HK-2 (cell line): ENCODE results near the gene ANKS3.

Experiments used
- DNase-seq: peaks from one replicate; pipeline ENCODE4 v3.0.0-alpha.2; 2018; ENCODE audit not compliant: unreplicated experiment

ANKS3 gene

DNA sequence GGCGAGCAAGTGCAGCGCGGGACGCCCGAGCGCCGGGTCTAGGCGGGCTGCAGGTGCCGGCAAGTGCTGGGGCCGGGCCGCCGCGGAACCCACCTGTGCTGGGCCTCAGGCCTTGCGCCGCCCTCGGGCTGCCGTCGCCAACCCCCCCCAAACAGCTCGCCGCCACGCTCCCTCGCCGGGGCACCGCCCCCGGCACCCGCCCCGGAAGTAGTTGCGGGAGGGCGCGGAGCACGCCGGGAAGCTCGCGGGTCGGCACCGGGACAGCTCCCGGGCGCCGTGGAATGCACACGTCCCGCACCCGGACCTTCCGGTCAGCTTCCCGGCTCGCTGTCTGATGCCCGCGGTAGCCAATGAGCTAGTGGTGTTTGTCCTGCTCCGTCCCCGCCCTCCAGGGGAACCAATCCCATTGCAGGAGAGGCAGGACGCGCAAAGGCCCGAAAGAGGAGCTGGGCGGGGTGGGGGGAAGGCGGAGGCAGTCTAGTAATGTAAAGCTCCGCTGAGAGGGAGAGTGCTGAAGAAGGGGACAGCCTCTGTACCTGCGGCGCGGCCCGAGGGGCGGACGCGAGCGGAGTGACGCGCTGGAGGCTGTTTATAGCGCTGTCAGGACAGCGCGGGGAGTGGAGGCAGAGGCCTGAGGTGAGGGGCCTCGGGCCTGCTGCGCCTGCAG lies at the start of gene ANKS3, which contains the start of gene DNAAF8:
ANKS3 (minus strand) TSS at position 209 of the 667 bp plus-strand sequence. CDS start 4,122 bp downstream, outside the sequence.
DNAAF8 (plus strand) TSS at position 475 of the 667 bp plus-strand sequence. CDS start 1,978 bp downstream, outside the sequence.
- DNase-seq = peak; percentile 90

GRCh38 chr16:4783251-4783950 lies 49.3 kb upstream of the ANKS3 start:
- DNase-seq = no peak

DNA sequence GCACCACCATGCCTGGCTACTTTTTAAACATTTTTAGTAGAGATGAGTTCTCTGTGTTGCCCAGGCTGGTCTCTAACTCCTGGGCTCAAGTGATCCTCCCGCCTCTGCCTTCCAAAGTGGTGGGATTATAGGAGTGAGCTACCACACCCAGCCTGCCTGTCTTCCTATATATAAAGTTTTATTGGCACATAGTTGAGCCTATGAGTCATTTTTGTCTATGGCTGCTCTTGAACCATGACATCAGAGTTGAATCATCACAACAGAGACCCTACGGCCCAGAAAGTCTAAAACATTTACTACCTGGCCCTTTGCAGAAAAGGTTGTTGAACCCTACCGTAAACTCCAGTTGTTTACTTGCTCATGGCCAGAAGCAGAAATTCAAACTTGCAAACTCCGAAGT lies 46.2 kb upstream of the ANKS3 start:
- no peak for DNase-seq

DNA sequence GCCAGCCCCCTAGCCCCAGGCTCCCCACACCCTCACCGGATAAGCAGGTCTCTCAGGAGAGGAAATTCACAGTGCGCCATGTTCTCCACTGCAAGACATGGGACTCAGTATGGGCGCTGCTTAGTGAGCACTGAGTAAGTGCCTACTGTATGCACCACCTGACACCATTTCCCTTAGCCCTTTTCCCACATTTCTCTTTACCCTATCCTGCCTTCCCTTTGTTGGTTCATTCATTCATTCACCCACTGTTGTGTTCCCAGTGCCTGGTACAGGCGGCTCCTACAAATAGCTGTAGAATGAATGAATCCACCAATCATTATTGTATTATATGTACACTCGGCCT lies 44.0 kb upstream of the ANKS3 start:
- no peak for DNase-seq

- DNase-seq = no peak
These were observed 43.4 kb upstream of the ANKS3 start for GRCh38 chr16:4777339-4778049.

DNA sequence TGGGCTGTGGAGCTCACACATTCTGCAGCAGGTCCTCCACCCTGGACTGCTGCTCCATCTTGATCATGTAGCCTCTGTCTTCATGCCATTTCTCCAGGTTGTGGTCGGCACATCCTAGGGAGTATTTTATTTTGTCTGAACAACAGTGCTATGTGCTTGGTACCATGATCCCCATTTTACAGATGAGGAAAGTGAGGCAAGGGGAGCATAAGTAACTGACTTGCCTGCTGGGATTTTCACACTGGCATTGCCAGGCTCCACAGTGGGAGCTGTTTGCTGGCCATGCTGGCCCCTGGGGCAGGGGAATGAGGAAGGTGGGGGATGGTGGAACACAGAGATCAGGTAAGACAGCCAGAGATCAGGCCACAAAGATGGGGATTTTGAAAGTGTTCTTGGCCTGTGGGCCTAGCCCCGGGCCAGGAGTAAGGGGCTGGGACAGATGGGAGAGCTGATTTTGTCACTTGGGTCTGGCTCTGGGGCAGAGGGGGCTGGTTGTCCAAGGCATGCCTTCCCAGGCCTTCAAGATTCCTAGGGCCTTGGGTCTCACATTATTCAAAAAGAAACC lies 42.2 kb upstream of the ANKS3 start:
- DNase-seq = no peak

GRCh38 chr16:4775005-4775404 lies 40.9 kb upstream of the ANKS3 start:
- no peak for DNase-seq

DNA sequence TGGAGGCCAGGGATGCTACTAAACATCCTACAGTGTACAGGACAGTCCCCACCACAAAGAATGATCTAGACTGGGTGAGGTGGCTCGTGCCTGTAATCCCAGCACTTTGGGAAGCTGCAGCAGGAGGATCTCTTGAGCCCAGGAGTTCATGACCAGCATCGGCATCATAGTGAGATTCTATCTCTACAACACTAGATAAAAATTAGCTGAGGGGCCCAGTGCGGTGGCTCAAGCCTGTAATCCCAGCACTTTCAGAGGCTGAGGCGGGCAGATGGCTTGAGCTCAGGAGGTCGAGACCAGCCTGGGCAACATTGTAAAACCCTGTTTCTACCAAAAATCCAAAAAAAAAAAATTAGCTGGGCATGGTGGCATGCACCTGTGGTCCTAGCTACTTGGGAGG lies 38.3 kb upstream of the ANKS3 start:
- DNase-seq = no peak

GRCh38 chr16:4771646-4772045 lies 37.6 kb upstream of the ANKS3 start:
- no peak for DNase-seq

GRCh38 chr16:4769306-4769638 lies 35.2 kb upstream of the ANKS3 start:
- no peak for DNase-seq

GRCh38 chr16:4768549-4769305 lies 34.7 kb upstream of the ANKS3 start:
- peak; percentile 76 for DNase-seq

DNA sequence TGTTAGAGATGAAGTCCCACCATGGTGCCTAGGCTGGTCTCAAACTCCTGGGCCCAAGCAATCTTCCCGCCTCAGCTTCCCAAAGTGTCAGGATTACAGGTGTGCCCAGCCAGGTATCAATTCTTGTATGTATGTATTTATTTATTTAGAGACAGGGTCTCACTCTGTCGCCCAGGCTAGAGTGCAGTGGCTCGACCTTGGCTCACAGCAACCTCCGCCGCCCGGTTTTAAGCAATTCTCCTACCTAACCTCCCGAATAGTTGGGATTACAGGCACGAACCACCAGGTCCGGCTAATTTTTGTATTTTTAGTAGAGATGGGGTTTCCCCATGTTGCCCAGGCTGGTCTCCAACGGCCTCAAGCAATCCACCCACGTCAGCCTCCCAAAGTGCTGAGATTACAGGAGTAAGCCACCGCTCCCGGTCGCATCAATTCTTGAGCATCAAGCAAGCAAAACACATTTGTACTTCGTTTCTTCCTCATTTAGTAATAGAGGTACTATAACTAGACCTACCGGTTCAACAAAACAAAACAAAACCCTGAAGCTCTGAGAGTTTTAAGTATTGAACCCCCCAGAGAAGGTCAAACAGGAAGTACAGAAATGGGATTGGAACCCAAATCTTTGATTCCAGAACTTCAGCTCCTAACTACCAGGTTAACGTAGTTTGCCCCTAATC lies 33.9 kb upstream of the ANKS3 start:
- no peak for DNase-seq

DNA sequence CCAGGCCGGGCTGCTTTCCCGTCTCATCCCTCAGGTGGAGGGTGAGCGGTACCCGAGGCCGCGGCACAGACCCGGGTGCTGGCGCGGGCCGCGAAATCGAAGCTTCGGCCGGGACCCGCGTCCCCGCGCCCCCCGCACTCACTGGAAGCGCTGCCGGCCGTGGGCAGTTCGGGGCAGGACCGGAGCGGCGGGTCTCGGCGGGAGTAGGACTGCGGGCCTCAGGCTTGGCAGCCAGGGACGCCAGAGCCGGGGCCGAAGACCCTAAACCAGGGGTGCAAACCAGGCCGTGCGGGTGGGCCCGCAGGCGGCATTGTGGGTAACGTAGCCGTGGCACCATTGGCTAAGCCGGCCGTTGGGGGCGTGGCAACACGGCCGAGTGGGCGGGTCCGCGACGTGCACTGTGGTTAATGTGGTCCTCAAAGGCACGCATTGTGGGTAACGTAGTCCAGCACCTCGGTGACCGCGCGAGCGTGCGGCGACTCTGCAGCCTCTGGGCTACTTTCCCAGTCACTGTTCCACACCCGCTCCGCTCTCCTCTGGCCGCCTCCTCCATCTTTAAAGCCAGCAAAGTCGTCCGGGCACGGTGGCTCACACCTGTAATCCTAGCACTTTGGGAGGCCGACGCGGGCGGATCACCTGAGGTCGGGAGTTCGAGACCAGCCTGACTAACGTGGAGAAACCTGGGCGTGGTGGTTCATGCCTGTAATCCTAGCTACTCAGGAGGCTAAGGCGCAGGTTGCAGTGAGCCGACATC lies 33.0 kb upstream of the ANKS3 start, which contains the start of gene ZNF500:
ZNF500 (minus strand) TSS at position 288 of the 754 bp plus-strand sequence. CDS start 1,184 bp downstream, outside the sequence.
- DNase-seq = peak; percentile 91

- no peak for DNase-seq
These were observed 31.7 kb upstream of the ANKS3 start for GRCh38 chr16:4765511-4766474.

DNA sequence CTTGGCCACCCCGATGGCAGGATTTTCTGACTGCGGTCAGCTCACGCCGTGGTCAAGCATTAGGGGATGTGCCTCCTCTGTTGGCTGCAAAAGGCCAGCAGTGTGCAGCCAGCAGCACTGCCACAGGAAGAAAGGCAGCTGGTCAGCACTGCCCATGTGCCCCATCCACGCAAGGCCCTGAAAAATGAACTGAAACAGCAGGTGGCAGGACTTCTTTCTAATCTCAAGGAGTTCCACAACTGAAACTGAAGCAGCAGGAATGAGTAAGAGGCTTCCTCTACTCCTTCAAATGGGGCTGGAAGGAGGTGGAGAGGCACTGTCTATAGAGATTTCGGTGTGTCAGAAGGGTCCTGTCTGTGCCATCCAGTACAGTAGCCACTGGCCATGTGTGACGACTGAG lies 29.7 kb upstream of the ANKS3 start:
- DNase-seq = no peak

- no peak for DNase-seq
These were observed 28.1 kb upstream of the ANKS3 start for GRCh38 chr16:4762205-4762604.

DNA sequence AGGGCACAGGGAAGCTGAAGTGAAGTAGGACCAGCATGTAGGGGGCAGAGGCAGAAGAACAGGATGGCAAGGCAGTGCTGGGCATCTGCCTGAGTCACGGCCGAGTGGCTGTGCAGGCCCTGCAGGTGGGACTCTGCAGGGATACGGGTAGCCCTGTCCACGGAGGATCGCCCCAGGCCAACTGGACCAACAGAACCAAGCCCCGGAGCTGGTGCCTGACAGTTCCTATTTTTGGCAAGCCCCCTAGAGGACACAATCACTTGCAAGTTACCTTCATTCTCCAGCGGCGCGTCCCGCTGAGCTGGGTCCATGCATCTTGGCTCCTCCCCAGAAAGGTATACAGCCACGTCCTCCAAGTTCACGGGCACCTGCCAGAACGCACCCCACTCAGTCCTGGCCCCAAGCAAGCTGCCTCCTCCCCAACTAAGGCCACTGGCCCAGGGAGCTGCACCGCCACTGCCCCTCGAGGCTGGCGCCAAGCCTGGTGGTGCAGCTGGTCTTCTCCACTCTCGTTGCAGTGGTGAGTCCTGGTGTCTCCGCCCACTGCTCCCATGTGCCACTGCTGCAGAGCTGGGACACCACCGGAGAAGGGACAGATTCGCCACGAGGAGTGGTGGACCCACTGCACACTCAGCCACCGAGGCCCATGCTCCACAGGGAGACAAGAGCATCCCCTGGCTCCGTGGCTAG lies 26.3 kb upstream of the ANKS3 start:
- DNase-seq = no peak

GRCh38 chr16:4755687-4756086 lies 21.6 kb upstream of the ANKS3 start:
- DNase-seq = no peak

DNA sequence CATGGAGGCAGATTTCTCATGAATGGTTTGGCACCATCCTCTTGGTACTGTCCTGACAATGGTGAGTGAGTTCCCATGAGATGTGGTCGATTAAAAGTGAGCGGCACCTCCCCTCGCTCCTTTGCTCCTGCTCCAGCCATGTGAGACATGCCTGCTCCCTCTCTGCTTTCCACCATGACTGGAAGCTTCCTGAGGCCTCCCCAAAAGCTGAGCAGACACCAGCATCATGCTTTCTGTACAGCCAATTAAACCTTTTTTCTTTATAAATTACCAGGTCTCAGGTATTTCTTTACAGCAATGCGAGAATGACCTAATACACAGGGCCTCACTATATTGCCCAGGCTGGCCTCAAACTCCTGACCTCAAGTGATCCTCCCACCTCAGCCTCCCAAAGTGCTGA lies 20.8 kb upstream of the ANKS3 start:
- DNase-seq = no peak
